Fibroblast of lung (primary cell): Measurements from ENCODE around the gene CARD19. TPM values are rescaled to one million over a fixed set of nuclear protein-coding genes. Genes with fewer than 3 reads are reported as not detected.

Experiments used
- DNase-seq, 2 donors: peaks; one replicate each; pipeline versions ENCODE4 v3.0.0 to v3.0.0-alpha.2; 2010; ENCODE audit warnings: low read depth in 2 of 2
- H2AFZ ChIP-seq: 2 replicates; pipeline ENCODE4 v1.5.1; 2012; ENCODE audit warnings: low read length, control low read depth, inconsistent platforms
- H3K27ac ChIP-seq: 2 replicates; pipeline ENCODE4 v1.5.1; 2011; ENCODE audit warnings: low read length, control low read depth; ENCODE audit not compliant: insufficient read depth
- H3K27me3 ChIP-seq: 2 replicates; pipeline ENCODE4 v1.5.1; 2011; ENCODE audit warnings: mild to moderate bottlenecking, low read length; ENCODE audit not compliant: control insufficient read depth, insufficient read depth
- H3K36me3 ChIP-seq: 2 replicates; pipeline ENCODE4 v1.5.1; 2011; ENCODE audit warnings: low read length; ENCODE audit not compliant: control insufficient read depth, insufficient read depth
- H3K4me1 ChIP-seq: 2 replicates; pipeline ENCODE4 v1.5.1; 2011; ENCODE audit warnings: low read length; ENCODE audit not compliant: control insufficient read depth, insufficient read depth; ENCODE audit errors: extremely low read depth
- H3K4me2 ChIP-seq: 2 replicates; pipeline ENCODE4 v1.5.1; 2011; ENCODE audit warnings: low read length, control low read depth; ENCODE audit not compliant: insufficient read depth; ENCODE audit errors: extremely low read depth
- H3K4me3 ChIP-seq, 4 experiments: fragments of 200-600 bp in 1 of 4; sonication (generic) in 1 of 4; replicated peaks in 1 of 4; 2 replicates each; pipeline ENCODE4 v1.5.1; 2011 to 2016; ENCODE audit warnings: low read length in 4 of 4, low read depth in 3 of 4, mild to moderate bottlenecking in 3 of 4, control low read depth in 2 of 4, inconsistent platforms in 1 of 4, mixed read lengths in 1 of 4; ENCODE audit not compliant: insufficient read depth in 1 of 4; ENCODE audit errors: control extremely low read depth in 1 of 4
- H3K79me2 ChIP-seq: 2 replicates; pipeline ENCODE4 v1.5.1; 2012; ENCODE audit warnings: mild to moderate bottlenecking, low read length, inconsistent platforms; ENCODE audit not compliant: control insufficient read depth, insufficient read depth
- H3K9ac ChIP-seq: 2 replicates; pipeline ENCODE4 v1.5.1; 2011; ENCODE audit warnings: mild to moderate bottlenecking, low read length, control low read depth; ENCODE audit not compliant: insufficient read depth
- H3K9me3 ChIP-seq: 2 replicates; pipeline ENCODE4 v1.5.1; 2012; ENCODE audit warnings: low read depth, low read length; ENCODE audit not compliant: control insufficient read depth, insufficient read depth
- H4K20me1 ChIP-seq: 2 replicates; pipeline ENCODE4 v1.5.1; 2011; ENCODE audit warnings: low read length; ENCODE audit not compliant: control insufficient read depth, insufficient read depth; ENCODE audit errors: extremely low read depth
- EZH2 ChIP-seq: IDR thresholded peaks from 2 replicates; pipeline ENCODE4 v1.5.1; 2012; ENCODE audit warnings: low read length, control low read depth, mild to moderate bottlenecking; ENCODE audit errors: missing control alignments
- polyA plus RNA-seq, 2 donors: library from polyadenylated mRNA; depleted of rRNA in 1 of 2; stranded (reverse) in 1 of 2; unstranded in 1 of 2; fragments of >200 nt; gene quantifications; 2 replicates each; pipeline ENCODE4 v1.2.1, GENCODE V29; 2011 to 2012; ENCODE audit warnings: missing spikeins in 1 of 2
- total RNA-seq: library from RNA; depleted of rRNA; stranded (reverse); fragments of >200 nt; gene quantifications from 2 replicates; pipeline ENCODE4 v1.2.1, GENCODE V29; 2014
- TF ChIP-seq, protein P1 (sequence below), 2 donors: IDR thresholded peaks in 1 of 2; conservative IDR thresholded peaks in 1 of 2; 1 replicate in 1 of 2; 2 replicates in 1 of 2; pipeline ENCODE4 v1.5.1; 2011 to 2012; ENCODE audit warnings: low read length in 2 of 2, control low read depth in 1 of 2, inconsistent platforms in 1 of 2, low read depth in 1 of 2, mild to moderate bottlenecking in 1 of 2

Gene CARD19
- total and polyA plus RNA-seq, 2 donors (not counting 1 experiment from before 2014, with no cell fraction given): 30.2 to 91.0 TPM

DNA sequence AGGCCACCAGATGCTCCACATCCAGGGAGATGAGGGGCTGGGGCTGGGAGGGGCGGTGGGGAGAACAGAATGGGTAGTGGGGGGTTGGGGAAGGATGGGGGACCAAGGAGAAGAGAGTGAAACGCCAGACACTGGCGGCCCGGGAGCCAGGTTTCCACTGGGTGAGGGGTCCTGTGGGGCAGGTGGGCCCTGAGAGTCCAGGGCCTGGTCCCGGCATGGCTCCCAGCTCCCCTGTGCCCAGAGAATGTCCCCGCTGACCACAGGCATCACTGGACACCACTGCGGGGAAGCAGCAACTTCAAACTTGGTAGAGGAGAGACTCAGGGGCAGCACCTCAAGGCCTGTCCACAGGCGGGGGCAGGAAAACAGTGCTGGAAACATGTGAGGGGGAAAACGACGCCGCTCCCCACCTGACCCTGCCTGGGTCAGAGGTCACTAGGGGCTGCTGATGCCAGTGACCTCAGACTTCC, 24.9 kb downstream of the CARD19 start:
- Histone ChIP-seq H3K36me3 (peaks cover 2% of the 10 kb centered on the region), H2AFZ (no peak overlapping the region), H3K79me2 (no peaks in the 10 kb centered on the region), H3K9ac (no peak overlapping the region), H3K9me3 (no peaks in the 10 kb centered on the region), H3K4me1 (peaks cover 8% of the 10 kb centered on the region), H3K27ac (no peak overlapping the region), H4K20me1 (no peaks in the 10 kb centered on the region), H3K4me2 (no peak overlapping the region), H3K27me3 (no peaks in the 10 kb centered on the region), H3K4me3 (no peak overlapping the region)
- no peak for TF ChIP-seq EZH2
- TF ChIP-seq, protein P1, sequence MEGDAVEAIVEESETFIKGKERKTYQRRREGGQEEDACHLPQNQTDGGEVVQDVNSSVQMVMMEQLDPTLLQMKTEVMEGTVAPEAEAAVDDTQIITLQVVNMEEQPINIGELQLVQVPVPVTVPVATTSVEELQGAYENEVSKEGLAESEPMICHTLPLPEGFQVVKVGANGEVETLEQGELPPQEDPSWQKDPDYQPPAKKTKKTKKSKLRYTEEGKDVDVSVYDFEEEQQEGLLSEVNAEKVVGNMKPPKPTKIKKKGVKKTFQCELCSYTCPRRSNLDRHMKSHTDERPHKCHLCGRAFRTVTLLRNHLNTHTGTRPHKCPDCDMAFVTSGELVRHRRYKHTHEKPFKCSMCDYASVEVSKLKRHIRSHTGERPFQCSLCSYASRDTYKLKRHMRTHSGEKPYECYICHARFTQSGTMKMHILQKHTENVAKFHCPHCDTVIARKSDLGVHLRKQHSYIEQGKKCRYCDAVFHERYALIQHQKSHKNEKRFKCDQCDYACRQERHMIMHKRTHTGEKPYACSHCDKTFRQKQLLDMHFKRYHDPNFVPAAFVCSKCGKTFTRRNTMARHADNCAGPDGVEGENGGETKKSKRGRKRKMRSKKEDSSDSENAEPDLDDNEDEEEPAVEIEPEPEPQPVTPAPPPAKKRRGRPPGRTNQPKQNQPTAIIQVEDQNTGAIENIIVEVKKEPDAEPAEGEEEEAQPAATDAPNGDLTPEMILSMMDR (conservative IDR thresholded peaks at IDR 0.05 in 1 of 2, IDR thresholded peaks at IDR 0.05 in 1 of 2; ENCODE audit: low read depth in 1 of 2, low read length in 2 of 2): no peak
- DNase-seq: no peak

DNA sequence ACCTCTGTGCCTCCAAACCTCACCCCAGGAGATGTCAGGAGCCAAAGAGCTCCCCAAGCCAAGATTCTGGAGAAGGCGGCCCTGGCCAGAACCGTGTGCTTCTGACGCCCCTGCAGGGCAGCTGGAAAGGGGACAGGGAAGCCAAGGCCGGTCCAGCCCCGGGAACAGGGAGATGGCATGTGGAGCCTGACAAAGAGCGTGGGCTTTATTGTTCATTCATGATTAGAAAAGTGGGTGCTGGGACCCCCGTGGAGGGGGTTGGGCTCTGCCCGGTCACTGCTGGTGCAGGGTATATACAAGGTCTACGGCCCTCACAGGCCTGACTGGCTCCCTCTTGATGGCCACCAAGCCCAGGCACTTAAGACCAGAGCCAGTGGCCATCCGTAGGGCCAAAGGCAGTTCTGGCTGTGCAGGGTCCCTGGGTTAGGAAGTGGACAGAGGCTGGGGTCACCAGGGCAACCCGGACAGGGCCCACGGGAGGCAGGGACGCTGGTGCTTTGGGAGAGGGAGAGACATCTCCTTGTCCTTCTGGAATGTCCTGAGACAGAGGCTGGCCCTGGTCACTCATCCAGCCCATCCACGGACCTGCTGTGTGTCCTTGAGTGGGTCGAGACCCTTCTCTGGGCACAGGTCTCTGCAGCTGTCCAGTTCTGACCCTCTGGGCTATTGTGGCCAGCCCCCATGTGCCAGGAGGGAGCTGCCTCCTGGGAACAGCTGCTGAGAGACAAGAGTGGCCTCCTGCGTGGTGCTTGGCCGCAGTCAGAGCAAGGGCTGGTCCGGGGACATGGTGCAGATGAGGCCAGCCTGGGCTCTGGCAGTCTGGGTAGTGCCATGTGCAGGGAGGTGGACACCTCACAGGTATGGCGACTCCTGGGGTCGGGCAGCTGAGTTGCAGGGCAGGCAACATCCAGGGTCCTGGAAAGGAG, 25.6 kb downstream of the CARD19 start:
- TF ChIP-seq, protein P1 (conservative IDR thresholded peaks at IDR 0.05 in 1 of 2, IDR thresholded peaks at IDR 0.05 in 1 of 2; ENCODE audit: low read depth in 1 of 2, low read length in 2 of 2): no peak
- TF ChIP-seq EZH2: no peak
- Histone ChIP-seq H4K20me1 (no peaks in the 10 kb centered on the region), H3K9ac (no peak overlapping the region), H3K27ac (no peak overlapping the region), H3K27me3 (no peaks in the 10 kb centered on the region), H3K4me2 (no peak overlapping the region), H3K36me3 (peaks cover 2% of the 10 kb centered on the region), H3K79me2 (no peaks in the 10 kb centered on the region), H3K9me3 (no peaks in the 10 kb centered on the region), H3K4me1 (peaks cover 5% of the 10 kb centered on the region), H3K4me3 (no peak overlapping the region), H2AFZ (no peak overlapping the region)
- DNase-seq: no peak

DNA sequence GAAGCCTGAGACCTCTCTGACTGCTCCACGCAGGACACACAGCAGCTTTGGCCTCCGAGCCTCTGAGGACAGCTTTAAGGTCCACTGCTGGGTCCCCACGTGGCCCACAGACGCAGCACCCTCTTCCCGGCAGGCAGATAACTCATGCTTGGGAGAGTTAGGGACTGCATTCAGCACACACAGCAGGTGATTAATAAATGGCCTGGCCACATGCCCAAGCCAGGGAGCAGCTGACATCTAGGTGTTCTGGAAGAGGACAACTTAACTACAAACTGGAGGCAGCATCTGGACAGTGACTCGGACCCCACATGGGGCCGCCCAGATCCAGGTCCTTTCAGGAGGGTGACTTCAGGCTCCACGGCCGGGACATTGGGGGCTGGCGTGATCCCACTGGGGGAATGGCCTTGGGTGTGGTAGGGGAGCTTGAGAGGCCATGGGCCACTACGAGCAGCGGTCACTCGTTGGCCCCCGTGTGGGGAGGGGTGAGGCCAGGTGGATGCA, 26.8 kb downstream of the CARD19 start:
- H3K79me2 ChIP-seq: no peaks in the 10 kb centered on the region
- H3K36me3 ChIP-seq: peaks cover 2% of the 10 kb centered on the region
- no peaks in the 10 kb centered on the region for H4K20me1 ChIP-seq
- H3K27me3 ChIP-seq: no peaks in the 10 kb centered on the region
- no peaks in the 10 kb centered on the region for H3K9me3 ChIP-seq
- H3K27ac ChIP-seq: no peak overlapping the region
- H2AFZ ChIP-seq: no peak overlapping the region
- no peak overlapping the region for H3K9ac ChIP-seq
- no peak overlapping the region for H3K4me3 ChIP-seq
- H3K4me2 ChIP-seq: no peak overlapping the region
- DNase-seq: no peak
- peaks cover 5% of the 10 kb centered on the region for H3K4me1 ChIP-seq
- no peak for TF ChIP-seq EZH2
- TF ChIP-seq, protein P1 (conservative IDR thresholded peaks at IDR 0.05 in 1 of 2, IDR thresholded peaks at IDR 0.05 in 1 of 2; ENCODE audit: low read depth in 1 of 2, low read length in 2 of 2): no peak
